GM21723 (cell line): ENCODE measurements around the gene ZNF691.
A peak's percentile ranks its signal among the peaks of the same experiment; 100 is the strongest.

Experiments
- ATAC-seq: cut with Tn5 transposase; IDR thresholded peaks from one replicate; pipeline ENCODE4 v1.9.1; 2021; ENCODE audit warnings: mild to moderate bottlenecking, moderate library complexity; ENCODE audit not compliant: unreplicated experiment

ZNF691 gene

GRCh38 chr1:42831273-42831672 is 15.1 kb upstream of the ZNF691 start:
- ATAC-seq, result no peak

DNA sequence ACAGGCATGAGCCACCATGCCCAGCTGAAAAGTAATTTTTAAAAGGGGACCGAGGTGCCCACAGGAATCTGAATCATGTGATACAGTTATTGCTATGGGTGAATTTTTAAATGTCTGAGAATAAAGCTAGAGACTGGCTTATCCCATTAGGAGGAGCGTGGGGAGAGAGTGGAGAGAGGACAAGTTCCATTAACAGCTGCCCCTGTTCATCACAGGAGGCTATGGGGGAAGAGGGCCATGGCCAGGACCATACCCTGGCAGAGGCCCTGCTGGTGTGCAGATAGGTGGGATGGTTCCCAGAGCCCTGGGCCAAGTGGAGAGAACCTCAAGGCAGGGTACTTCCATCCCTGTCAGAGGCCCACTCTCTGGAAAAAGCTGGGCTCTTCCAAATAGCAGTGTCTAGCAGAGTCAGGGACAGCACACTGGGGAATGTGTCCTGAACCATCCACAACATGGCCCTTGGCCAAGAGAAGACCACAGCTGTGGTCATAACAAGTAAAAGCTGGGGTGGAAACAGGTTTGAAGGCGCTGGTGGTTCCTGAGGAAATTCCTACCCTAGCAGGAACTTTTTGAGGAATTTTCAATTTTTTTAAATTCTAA is 13.7 kb upstream of the ZNF691 start:
- ATAC-seq, result no peak

DNA sequence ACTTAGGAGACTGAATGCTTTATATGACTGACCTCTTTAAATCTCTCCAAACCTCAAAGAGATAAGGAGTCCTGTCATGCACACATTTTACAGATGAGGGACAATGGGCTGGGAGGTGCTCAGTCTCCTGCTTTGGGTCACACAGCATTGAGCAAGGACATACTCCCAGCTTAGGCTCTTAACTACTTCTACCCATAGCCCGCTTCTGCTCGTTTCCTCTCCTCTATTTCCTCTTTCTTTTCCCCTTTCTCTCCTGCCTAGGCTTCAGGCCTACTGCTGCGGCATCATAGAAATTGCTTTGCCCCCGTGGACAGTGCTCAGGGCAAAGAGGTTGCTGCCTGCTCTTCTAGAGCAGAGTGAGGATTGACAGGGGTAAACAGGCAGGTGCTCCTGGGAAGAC is 12.4 kb upstream of the ZNF691 start:
- no peak for ATAC-seq

- ATAC-seq, result no peak
Measured at GRCh38 chr1:42834803-42835202, 11.6 kb upstream of the ZNF691 start.

DNA sequence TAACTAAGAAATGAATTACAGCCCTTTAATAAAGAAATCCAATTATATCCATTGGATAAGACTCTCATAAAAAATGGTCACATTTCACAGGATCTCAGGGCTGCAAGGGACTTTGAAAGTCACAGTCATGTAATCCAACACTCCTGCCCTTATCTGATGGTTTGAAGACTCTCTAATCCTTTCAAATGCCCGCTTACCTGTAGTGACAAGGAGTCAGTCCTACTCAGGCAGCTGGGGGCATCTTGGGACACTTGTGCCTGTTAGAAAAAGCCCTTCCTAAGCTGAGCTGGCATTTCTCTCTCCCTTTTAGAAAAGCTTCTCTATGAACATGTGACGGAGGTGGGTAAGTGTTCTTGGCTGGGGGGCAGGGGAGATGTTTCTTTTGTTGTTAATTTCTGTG is 11.0 kb upstream of the ZNF691 start:
- no peak for ATAC-seq

DNA sequence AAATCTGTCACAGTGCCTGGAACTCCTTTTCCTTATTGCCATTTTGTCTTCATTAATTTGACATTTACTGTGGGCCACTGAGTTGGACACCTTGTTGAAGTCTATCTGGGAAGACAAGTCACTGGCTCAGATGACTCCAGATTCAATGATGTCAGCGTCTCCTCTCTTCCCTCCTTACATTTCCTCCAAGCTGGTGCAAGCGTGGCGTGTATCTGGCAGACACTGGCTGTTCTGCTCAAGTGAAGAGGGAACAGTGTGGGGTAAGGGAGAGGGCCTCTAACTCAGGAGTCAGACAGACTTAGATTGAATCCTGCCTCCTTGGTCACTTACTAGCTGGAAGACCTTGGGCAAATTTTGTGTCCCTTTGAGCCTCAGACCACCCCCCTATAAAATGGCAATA is 8.7 kb upstream of the ZNF691 start:
- no peak for ATAC-seq

DNA sequence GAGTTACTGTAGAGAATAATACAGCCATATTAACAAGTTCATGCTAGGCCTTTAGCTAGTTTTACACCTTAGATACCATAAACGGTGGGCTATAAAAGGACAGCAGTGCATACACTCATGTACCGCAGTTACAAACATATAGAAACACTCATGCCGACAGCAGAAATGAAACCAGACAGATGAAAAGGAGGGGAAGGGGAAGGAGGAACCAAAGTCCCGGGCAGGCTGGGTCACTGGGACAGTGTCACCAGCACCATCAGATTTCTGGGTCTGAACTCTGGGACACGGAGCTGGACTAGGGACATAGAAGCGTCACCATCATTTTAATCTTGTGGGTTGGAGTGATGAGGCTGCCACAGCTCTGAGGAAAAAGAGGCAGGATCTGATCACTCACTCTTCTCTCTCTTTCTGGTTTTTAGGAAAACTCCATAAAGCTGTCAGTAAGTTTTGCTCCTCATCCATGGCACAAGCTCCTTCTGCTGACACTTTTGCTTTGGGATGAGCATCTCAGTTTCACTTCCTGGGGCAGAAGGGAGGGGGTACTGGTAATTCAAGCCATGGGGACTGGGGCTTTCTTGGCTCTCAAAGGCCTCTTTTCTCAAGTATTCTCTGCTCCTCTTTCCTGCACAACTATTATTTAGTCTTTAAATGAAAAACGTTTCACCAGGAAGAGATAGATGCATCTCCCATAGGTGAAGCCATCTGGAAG is 7.8 kb upstream of the ZNF691 start:
- no peak for ATAC-seq

- ATAC-seq, result no peak
Measured at GRCh38 chr1:42841010-42841409, 5.4 kb upstream of the ZNF691 start.

GRCh38 chr1:42841440-42842147 is 4.8 kb upstream of the ZNF691 start:
- ATAC-seq, result no peak

- ATAC-seq, result no peak
Measured at GRCh38 chr1:42844592-42845140, 1.7 kb upstream of the ZNF691 start.

DNA sequence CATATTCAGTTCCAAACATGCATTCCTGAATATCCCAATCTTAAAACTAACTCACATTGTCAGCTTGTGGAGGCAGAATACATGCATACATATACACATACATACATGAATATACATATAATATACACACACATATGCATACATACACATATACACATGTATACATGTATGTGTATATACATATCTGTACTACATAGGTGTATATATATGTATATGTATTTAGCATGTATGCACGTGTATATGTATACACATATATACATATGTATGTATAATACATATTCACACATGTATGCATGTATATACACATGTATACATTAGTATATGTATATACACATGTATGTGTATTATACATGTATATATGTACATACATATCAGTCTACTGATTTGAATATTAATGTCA is 1.2 kb upstream of the ZNF691 start:
- no peak for ATAC-seq

- peak; percentile 17 for ATAC-seq
Measured at GRCh38 chr1:42845866-42846256, 552 bp upstream of the ZNF691 start.

DNA sequence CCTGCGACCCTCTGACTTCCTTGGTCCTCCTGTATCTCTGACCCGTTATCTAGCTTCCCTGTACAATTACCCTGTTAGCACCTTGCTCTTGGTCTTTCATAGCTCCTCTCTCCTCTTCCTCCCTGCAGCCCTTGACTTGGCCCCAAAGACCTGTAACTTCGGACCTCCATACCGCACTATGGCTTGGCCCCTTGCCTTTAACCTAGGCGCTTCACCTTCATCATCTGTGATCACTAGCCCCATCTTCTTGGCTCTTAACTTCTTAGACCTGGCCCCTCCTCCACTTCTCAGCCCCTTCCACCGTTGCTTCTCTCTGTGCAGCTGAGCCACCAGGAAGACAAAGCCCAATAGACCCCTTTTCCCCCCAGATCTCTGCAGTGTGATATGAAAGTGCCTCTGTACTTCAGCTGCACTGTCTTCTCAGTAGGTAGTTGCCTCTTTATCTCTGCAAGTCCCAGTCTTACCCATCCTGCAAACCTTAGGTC is 740 bp downstream of the ZNF691 start:
- ATAC-seq, result no peak

DNA sequence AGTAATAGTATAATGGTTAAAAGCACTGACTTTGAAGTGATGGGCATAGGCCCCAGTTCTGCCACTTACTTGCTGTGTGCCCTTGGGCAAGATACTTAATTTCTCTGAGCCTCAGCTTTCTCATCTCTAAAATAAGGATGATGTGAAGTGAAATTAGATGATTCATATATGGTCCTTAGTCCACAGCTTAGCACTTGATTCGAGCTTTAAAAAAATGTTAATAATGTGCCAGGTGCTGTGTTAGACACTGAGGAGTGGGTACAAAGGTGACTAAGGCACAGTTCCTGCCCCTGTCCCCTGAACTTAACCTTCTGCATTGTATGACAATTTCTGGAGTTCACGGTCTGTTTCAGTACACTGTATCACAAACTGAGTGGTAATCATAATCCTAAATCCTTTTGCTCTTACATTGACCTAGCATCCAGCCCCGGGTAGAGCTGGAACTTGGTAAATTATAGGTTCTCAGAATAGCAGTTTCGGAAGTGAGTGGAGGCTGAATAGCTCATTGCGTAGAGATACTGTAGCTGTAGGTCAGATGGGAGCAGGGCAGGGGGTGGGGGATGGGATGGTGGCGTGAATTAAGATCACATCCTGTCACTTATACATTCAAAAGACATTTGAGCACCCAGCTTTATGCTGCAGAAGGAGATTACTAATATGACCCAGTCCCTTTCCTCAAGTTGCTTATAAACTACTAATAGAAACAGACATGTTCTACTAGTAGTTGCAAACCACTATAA is 1.5 kb downstream of the ZNF691 start:
- ATAC-seq, result no peak

DNA sequence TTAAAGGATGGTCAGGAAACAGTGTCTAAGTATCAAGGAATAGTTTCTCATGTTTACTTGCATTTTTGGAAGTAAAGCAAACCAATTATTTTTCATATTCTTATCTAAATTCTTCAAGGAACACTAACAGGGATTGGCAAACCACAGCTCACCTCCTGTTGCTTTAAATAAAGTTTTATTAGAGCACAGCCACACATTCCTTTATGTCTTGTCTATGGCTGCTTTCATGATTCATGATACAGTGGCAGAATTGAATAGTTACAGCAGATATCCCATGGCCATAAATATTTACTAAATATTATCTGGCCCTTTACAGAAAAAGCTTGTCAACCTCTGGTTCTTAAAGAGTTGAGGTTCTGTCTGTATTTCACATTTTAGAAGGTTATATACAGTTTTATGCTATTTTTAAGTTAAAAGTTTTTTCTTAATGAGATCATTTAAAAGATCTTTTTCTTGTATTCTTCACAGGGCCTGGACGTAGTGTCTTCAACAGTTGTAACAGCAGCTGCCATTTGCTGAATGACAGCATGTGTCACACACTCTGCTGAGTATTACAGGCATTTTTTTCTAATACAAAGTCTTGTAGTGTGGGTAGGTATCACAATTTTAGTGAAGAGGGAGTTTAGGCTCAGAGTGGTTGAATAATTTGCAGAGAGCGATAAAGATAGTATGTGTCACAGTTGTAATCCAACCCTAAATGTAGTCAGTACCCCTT is 2.6 kb downstream of the ZNF691 start:
- no peak for ATAC-seq

- ATAC-seq, result no peak
Measured at GRCh38 chr1:42849944-42850343, 3.5 kb downstream of the ZNF691 start.

- no peak for ATAC-seq
Measured at GRCh38 chr1:42851420-42851819, 5.0 kb downstream of the ZNF691 start.

DNA sequence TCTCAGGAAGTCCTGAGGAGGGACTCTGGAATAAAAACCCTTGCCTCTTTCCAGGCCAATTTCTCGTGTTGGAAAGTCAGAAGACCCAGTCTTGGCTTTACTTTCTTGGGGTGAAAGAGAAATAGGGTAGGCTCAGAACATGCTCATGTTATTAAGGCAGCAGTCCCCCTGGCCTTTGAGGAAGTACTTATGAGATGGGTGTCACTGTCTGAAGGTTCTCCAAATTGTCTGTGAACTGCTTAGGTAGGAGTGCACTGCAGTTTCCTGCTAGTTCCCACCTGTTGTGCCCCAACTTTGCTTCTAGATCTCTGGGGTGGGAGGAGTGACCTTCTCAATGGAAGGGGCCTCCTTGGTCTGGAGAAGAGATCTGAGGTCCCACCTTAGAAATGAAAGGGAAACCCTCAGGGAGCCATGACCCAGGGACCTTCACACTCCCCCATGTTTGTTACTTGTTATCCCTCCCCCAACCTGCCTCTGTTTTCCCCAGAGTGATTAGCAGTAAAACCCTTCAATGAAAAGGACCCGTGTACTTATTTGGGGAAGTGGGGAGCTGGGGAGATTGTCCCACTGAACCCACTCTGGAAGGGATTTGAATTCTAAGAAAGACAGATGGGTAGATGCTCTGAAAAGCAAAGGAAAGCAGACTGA is 5.7 kb downstream of the ZNF691 start:
- no peak for ATAC-seq

DNA sequence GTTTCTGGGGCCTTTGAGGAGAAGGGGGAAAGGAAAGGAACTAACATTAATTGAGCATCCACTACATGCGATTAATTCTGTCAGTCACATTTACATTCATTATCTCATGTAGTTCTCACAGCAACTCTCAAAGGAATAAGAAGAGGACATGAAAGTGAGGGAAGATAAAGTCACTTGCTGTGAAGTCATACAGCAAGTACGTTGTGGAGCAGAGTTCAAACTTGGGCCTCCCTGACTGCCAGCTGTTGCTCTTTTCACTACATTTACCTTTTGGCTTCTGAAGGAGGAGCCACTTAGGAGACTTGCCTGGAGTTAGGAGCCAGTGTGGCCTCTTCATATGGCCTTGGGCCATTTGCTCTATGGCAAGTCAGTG is 6.2 kb downstream of the ZNF691 start:
- no peak for ATAC-seq
